Measurements from ENCODE around the gene ORC4.

GRCh38 chr2:147976102-147976501 lies 44.4 kb downstream of the ORC4 start:
- TF ChIP-seq POLR2A (IDR thresholded peaks at IDR 0.05; ENCODE audit: low read length): no peak
- no peak for TF ChIP-seq GATA1 (IDR thresholded peaks at IDR 0.05; ENCODE audit: low read depth, low read length)
